Measurements from ENCODE around the gene PTPRK.

PTPRK gene

DNA sequence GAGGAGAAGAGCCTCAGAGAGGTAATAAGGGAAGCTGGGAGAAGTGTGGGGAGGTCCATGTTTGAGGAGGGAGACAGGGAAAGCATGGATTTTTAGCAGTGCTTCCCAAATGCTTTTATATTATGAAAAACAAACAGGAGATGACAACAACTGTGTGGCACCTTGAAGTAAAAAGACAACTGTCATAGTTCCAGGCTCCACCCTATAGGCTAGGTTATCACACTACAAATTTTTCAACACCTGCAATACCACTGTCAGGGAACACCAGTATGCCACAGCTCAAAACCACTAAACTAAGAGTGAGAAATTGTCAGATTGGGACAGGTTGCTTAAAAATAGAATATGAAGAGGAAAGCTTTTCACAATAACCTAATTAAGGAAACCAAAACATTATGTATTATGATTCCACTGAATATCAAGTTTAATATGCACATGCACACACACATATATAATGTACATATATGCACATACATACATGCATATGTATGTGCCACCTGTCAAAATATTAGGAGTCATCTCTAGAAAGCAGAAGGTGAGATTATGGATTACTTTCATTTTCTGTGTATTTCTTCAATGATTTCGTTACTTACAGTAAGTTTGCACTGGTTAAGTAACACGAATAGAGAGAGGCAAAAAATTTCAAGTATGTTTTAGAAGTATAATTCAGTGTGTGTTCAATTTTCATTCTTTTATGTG is 261.2 kb downstream of the PTPRK start:
- TF ChIP-seq ZNF274 (IDR thresholded peaks at IDR 0.05; ENCODE audit: low read depth, low read length) = no peak
- H3K4me3 ChIP-seq (ENCODE audit: low read length) = no peak overlapping the region; the same call in 1 of the 2 replicates

DNA sequence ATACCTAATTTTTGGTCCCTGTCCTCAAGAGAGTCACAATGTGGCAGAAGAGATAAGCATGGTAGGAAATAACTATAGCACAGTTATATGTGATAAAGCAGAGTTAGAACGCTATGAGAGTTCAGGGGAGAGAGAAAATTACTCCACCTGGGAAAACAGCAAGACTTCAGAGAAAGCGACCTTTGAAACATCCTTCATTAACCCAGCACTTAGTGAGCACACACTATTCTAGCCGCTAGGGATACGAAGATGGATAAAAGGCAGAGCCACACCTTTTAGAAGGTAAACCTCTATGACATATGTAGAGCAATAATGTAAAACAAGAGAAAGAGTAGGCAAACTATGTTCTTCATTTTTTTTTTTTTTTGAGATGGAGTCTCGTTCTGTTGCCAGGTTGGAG is 264.3 kb downstream of the PTPRK start:
- TF ChIP-seq ZNF274 (IDR thresholded peaks at IDR 0.05; ENCODE audit: low read depth, low read length) = no peak

DNA sequence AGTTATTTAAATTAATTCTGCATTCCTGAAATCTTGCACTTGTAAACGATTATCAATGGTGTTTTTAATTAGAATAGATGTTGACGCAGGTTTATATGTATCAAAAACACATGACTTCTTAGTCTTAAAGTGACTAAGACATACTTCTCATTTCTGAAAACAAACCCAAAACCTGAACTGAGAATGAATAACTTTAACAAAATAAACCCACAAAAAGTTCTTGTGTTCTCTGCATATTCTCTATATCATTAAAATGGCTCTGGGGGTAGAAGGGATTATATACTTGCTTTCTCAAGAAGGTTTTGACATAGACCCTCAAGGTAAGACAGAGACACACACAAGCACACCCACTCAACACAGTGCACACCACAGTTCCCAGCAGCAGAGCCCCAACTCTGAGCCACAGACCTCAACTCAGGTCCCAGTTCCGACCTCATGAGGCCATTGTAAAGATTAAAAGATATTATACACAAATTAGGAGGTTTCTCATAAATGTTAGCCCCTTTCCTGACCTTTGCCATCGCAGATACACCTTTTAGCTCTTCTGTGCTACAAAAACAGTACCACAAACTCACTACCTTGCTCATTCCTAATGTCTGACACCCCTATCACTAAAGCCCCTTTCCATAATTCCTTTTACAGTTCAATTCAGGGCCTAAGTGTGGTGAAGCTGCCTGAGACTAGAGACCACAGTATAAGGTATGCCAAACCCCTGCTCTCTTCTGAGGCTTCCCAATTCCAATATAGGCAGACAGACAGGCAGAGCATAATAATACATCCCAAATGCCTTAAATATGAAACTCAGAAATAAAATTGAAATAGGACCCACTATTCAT is 267.8 kb downstream of the PTPRK start:
- no peak overlapping the region for H3K4me3 ChIP-seq (ENCODE audit: low read length)
- TF ChIP-seq ZNF274 (IDR thresholded peaks at IDR 0.05; ENCODE audit: low read depth, low read length) = no peak

More for the DNA sequence above, 264.3 kb downstream of the PTPRK start:
- H3K4me3 ChIP-seq (ENCODE audit: low read length) = no peak overlapping the region

DNA sequence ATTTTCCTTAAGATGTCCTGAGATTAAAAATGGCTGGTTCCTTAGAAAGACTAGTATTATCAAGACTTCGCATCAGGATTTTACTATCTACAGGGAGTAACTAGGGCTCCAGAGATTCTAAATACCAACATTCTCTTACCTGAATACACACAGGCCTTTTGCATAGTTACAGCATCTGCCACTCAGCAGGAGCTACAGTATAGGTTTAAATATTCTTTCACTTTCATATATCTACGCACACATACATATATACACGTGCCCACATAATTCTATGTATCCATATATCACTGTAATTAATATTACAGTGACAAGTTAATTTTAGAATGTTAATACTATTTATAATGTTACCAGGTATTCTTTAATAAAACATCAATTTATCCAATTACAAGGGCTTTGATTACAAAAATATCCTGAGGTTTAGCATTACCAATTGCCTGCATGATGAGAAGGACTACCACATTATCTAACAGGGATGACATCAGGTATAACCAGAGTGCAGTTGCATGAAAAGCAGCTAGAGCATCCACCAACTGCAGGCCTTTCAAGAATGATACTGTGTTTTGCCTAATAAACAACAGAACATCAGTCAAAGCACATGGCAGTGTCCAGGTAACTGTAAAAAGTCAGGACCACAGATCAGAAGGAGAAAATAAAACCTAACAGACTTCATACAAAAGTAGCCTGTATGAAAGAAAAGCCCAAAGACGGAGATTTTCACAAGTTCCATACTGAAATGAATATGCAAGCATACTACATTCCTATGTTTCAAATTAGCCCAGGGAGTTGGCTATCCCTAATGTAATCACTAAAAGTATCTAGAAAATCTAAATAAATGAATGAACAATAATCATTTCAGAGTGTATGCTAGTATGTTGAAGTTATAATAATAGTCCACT is 268.7 kb downstream of the PTPRK start:
- no peak for TF ChIP-seq ZNF274 (IDR thresholded peaks at IDR 0.05; ENCODE audit: low read depth, low read length)
- H3K4me3 ChIP-seq (ENCODE audit: low read length) = no peak overlapping the region

DNA sequence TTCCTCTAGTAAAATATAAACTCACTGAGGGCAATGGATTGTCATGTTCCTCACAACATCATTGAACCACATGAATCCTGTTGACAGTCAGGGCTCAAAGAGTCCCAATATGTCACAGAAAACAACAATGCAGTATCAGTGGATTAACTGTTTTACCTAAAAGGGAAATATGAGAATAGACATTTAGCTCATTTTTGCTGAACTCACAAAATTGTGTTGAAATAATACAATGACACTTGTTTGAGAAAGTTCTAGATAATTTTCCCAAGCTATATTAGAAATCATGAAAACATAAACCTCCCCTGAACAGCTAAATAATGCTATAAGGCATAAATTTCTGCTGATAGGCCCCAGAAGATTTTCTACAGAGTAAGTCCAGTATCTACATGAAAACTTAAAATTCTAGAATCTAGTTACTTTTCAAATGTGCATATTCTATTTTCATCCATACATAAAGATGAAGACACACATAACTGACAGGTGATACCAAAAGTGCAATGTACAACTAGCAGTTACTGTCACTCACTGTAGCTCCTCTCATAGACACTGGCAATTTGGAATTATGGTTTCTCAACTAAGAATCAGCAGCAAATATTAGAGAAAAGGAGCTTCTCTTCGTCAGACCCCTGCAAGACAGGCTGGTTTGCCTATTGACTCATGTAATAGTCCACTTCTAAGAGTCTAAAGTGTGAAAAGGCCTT is 269.9 kb downstream of the PTPRK start:
- no peak for TF ChIP-seq ZNF274 (IDR thresholded peaks at IDR 0.05; ENCODE audit: low read depth, low read length)
- H3K4me3 ChIP-seq (ENCODE audit: low read length) = no peak overlapping the region

DNA sequence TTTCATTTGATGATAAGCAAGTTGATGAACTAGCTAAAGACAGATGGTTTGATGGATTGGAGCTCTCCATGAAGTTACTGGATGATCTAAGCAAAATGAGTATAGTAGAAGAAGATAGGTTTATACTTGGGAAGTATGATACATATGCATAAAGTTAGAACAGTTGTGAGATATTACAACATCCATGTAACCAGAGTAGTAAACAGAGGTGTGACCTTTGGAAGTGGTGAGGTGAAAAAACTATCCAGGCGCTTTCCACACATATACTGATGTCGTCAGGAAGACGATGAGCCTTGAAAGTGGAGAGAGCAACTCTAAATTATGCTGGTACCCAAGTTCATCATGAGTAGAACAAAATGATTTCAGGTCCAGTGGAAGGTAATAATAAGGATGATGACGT is 271.0 kb downstream of the PTPRK start:
- TF ChIP-seq ZNF274 (IDR thresholded peaks at IDR 0.05; ENCODE audit: low read depth, low read length) = no peak

DNA sequence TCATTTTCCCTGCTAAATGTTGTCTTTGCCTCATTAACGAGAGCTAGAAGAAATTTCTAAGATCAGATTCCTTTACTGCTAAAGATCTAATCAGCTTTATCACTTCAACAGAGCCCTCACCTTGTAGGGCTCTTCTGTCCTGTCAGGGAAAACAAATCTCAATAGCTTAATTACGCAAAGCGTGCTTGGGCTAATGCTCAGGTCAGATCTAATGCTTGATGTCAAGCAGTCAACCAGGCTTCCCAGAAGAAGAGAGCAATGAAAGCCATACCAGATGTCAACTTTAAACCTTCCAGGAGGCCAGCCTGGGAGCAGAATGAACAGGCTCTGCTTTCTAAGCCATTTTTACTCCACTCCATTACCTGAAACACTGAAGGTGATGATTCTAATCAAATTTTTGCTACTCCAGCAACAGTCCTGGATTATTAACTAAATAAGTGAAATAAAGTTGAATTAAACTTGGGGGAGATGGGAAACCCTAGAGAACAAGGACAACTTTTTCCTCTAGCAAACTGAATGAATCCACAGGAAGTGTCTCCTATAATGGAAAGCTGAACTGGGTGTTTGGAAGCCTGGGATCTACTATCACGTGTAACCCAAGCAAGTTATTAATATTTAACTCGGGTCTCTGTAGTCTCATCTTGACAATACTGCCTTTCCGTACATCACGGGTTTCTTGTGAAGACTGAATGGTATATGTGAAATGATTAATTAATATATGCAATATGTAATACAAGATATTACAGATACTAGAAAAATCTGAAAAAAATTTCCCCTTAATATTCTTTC is 273.7 kb downstream of the PTPRK start:
- H3K4me3 ChIP-seq (ENCODE audit: low read length) = no peak overlapping the region
- TF ChIP-seq ZNF274 (IDR thresholded peaks at IDR 0.05; ENCODE audit: low read depth, low read length) = no peak

More for the DNA sequence above, 271.0 kb downstream of the PTPRK start:
- H3K4me3 ChIP-seq (ENCODE audit: low read length) = no peak overlapping the region

DNA sequence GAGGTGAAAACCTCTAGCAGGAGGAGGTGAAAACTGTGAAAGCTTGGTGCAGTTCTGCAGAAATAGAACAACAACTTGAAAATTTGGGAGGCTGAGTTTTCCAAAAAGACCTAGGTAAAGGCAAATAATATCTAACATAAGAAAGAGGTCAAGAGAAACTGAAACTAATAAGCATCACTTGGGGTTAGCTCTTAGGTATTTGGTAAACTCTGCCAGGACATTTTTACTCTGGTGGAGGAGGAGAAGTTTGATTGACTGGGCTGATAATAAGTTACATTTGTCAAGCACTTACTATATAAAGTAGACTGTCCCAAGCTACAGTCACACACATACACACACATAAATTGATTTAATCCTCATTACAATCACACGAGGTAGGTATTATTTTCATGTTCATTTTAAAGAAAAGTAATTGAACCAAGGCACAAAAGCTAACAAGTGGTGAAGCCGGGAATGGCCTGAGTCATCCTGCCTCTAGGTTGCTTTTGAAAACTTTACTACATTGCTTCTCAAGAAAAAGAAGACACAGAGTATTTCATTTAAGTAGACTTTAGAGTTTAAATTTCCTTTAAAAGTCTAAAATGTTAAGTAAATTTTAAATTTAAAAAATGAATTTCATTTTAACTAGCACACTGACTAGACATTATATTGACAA is 275.5 kb downstream of the PTPRK start:
- no peak overlapping the region for H3K4me3 ChIP-seq (ENCODE audit: low read length)
- TF ChIP-seq ZNF274 (IDR thresholded peaks at IDR 0.05; ENCODE audit: low read depth, low read length) = no peak

DNA sequence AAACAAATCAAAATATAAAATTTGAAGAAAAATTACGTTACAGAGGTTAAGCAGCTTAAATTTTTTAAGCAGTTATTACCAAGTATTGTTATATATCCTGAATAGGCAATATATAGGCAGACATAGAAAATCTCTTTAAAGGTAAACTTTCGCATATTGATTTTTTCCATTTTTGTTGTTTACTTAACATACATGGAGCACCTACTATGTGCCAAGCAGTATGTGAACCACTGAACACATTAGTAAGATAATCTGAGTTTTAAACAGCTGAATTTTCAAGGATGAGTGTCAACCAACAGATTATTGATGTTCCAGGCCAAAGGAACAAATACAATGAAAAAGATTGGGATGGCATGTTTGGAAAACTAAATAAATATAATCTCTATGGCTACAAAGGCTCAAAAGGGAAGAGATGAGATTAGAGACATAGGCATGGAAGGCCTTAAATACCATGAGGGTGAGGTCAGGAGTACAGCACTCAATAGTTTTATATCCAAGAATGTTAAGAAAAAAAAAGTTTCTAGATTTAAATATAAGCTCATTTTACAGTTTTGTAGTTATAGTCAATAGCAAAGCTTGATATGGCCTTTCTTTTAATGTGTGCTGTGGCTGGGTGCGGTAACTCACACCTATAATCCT is 277.5 kb downstream of the PTPRK start:
- H3K4me3 ChIP-seq (ENCODE audit: low read length) = no peak overlapping the region
- no peak for TF ChIP-seq ZNF274 (IDR thresholded peaks at IDR 0.05; ENCODE audit: low read depth, low read length)

DNA sequence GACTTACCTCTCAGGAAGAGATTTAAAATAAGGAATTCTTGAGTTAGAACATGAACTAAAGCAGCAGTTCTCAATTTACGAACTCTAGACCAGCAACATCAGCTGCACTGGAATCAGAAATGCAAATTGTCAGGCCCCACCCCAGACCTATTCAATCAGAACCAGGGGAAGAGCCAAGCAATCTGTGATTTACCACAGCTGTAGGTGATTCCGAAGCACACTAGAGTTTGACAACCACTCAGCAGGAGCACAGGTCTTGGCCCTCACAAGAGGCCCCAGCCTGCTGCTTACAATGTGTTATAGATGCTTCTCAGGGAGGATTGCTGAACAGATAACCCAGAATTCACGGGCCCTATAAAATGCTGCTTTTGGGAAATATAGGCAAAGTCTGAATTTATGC is 279.2 kb downstream of the PTPRK start:
- TF ChIP-seq ZNF274 (IDR thresholded peaks at IDR 0.05; ENCODE audit: low read depth, low read length) = no peak
- H3K4me3 ChIP-seq (ENCODE audit: low read length) = no peak overlapping the region

DNA sequence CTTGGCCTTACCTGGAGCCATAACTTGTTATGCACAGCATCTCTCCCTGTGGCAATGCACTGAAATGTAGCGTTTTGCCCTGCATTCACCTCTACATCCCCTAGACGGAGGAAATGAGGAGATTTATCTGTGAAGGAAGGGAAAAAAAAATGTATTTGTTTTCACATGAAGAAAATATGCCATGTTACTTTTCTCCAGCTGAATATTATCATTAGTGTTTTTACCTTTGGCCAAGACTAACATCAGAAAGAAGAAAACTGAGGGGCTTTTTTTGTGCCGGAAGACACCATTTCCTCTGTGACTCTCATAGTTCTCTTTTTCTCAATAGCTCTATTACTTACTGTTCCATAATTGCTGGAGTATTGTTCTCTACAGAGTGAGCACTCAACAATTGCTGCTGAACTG is 280.4 kb downstream of the PTPRK start:
- peak overlapping the region; percentile 50; the same call in 1 of the 2 replicates for H3K4me3 ChIP-seq (ENCODE audit: low read length)
- TF ChIP-seq ZNF274 (IDR thresholded peaks at IDR 0.05; ENCODE audit: low read depth, low read length) = no peak

DNA sequence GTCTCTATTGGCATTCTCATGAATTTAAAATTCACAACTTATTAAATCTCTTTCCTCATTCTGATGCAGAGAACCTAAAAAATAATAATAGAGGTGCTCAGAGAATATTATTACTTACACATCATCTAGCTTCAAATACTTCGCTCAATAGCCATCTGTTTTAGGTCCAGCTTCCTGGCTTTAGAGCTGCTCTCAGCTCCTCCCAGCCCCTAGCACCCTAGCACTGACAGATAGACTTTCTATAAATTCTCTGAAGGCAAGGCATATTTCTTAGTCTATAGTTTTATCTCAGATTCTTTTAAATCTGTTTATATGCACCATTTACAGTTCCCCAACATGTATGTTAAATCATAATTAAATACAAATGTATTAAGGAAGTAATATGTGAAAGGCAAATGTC is 281.3 kb downstream of the PTPRK start:
- TF ChIP-seq ZNF274 (IDR thresholded peaks at IDR 0.05; ENCODE audit: low read depth, low read length) = no peak

More for the DNA sequence above, 281.3 kb downstream of the PTPRK start:
- no peak overlapping the region for H3K4me3 ChIP-seq (ENCODE audit: low read length)
